Measurements from ENCODE around the gene SLX4IP.

DNA sequence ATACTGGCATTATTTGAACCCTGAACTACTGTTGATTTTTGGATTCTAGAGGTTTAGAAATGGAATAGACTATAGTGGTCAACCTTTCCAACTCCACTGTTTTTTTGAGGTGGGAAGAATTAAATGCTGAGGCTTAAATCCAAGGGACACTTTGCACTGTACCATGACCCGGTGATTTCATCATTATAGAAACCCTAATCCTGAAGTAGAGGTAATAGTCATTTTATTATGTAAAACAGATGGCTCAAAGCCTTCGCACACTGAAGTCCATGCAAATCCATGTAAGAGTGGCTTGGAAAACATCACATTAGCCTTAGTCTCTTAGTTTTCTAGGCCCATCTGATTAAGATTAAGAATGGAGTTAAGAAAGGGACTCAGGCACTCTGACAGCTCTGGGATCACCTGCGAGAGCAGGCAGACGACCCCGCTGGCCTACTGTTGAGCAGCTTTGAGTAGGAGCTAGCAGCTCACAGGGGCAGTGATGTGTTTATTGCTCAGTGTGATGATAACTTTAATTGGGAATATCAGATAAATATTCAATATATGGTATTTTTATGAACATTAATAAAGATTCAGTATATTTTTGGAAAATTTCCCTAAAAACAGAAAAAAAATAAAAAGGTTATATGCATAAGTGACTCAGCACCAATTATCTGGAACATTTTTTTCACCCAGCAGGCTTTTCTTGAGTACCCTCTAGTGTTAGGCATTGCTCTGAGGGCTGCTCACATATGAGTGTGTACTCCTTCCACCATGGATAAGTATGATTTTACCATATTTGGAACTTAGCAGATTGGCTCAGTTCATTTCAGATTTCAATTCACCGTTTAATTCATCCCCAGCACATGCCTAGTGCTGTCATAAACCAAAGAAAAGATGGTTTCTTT, 13.4 kb downstream of the SLX4IP start:
- TF ChIP-seq CTCF (IDR thresholded peaks at IDR 0.05 in 8 of 11, conservative IDR thresholded peaks at IDR 0.05 in 3 of 11), result no peak
- TF ChIP-seq POLR2AphosphoS5 (IDR thresholded peaks at IDR 0.05), result no peak
